GM19463 (cell line): ENCODE data around the gene CASZ1.

Experiments
- ATAC-seq: cut with Tn5 transposase; IDR thresholded peaks from one replicate; pipeline ENCODE4 v1.9.1; 2021; ENCODE audit warnings: mild to moderate bottlenecking, moderate library complexity; ENCODE audit not compliant: unreplicated experiment

CASZ1 gene

DNA sequence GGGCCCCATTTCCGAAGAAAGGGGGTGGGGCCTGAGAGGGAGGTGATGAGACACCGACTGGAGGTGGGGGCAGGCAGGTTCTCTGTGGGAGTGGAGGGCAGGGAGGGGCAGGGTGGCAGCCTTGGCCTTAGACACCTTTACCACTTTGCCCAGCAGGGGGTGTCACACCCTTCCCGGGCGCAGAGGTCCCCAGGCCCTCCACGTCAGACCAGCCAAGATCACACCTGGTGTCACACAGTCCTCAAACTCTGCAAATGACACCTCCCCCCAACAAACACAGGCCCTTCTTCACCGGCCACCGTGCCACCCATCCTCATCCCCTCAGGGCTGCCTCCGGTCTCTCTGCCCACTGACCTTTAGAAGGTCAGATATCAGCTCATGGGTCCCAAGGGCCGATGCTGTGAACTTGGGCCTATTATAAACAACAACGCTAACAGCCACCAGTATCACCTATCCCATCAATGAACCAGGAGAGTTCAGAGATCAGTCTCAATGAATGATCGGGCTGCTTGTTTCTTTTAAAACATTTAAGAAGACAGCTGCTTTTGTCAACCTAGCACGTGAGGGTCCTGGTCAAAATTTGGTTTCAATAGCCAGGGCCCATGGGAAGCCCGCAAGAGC lies 103.9 kb downstream of the CASZ1 start:
- ATAC-seq = peak; percentile 39

DNA sequence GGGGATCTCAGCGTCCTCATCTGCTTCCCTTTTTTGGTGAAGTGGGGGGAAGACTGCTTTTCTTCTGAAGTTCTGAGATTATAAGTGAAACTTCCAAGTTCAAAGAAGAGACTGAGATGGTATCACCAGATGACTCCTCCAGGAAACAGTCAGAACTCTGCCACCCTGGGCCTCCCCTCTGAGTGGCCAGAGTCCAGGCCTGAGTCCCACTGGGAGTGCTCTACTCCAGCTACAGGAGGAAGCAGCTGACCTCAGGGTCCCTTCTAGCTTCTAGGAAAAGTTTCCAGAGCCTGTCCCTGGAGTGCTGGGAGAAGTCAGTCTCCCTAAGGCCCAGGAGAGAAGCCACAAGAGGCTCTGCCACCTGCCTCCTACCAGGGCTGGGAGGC lies 104.7 kb downstream of the CASZ1 start:
- ATAC-seq = no peak

DNA sequence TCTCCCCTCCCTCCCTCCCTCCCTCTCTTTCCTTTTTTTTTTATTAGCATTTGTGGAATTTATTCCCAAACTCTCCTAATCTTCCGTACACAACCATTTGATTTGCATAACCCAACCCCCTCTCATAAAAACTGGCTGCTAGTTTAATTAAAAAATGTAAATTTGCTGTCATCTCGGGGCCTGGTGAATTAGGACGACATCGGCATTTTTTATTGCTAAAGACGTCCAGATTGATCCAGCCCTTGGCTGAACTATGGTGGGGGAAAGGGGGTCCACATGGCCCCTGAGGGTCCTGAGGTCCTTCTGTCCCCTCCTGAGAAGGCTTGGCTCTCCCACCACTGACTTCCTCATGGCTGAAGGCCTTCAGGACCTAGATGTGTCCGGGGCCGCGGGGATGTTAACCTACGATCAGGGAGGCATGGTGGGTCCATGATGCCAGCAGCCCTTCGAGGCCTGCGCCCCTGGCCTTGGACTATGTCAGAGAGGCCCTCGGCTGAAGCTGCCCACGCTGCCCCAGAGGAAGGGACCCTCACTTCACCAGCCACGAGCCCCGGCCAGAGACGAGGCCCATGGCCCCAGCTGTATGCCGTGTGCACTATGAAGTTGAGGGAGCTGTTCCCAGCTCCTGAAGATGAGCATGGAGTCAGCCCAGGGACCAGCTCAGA lies 105.2 kb downstream of the CASZ1 start:
- ATAC-seq = no peak

DNA sequence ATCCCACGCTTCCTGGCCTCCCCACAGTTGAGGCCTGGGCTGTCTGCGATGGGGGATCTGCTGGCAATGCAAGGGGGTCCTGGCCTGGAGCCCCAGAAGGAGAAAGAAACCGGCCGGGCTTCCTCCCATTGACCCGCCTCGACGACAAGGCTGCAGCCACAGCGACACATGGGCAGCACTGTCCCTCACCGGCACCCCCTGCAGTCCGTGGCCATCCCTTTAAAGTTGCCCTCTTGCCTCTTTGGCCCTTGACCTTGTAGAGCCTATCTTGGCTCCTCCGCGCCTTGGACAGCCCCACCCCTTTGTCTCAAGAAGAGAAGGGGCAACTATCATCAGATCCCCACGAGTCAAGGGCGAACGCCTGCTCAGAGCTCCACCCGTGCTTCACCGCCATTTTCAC lies 106.0 kb downstream of the CASZ1 start:
- no peak for ATAC-seq

DNA sequence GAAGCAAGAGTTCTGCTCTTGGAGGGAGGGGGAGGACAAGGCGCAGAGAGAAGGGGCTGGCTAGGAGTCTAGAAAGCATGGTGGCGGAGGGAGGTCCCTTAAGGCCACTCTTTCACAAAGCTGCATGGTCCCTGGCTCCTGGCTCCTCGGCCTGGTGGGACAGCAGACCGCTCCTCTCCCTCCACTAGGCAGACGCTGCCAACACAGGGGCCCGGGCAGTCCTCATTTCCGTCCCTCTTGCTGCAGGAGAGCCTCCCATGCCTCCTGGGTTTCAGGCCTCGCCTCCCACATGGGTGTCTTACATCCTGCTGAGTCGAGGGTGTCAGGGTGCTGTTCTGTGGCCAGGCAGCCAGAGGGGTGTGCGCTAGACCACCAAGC lies 108.0 kb downstream of the CASZ1 start:
- no peak for ATAC-seq

DNA sequence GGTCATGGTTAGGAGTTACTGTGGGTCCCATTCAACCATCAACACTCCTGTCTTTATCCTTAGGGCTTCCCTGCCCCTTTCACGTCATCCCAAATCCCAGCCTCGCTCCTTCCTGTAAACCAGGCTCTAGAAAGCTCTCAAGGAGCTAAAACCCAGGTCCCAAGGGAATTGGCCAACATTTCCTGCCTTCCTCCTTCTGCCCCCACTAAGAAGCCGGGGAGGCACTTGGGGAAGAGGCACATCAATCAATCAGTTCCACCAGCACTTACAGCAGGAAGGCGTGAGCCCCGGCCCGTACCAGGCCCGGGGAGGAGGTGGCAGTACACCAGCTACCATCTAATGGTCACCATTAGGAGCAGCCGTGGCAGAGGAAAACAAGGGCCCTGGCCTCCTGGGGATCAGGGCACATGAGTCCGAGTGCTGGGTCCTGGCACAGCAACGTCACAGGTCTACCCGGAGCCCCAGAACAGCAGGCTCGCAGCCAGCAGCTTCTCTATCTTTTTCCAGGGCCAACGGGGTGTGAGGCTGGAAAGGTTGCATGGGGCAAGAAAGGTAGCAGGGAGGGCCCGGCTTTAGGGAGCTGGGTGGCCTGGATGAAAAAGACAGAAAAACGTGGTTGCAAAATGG lies 108.6 kb downstream of the CASZ1 start:
- ATAC-seq = no peak

DNA sequence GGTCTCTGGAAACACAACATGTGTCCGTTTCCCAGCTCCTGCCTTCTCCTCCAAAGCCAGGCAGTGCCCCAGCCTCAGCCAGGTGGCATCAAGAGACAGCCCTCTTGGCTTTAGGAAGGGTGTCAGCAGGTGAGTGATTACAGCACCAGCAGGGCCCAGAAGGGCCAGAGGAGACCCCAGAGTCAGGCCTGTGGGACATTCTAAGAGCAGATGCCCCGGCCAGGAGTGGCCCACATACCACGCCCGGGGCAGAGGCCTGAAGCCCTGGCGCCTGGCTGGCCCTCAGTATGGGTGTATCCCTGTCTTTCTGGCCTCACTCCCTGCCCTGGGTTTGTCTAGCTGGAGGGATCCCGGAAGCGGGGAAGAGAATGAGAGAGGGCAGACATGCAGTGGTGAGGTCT lies 109.2 kb downstream of the CASZ1 start:
- ATAC-seq = no peak

DNA sequence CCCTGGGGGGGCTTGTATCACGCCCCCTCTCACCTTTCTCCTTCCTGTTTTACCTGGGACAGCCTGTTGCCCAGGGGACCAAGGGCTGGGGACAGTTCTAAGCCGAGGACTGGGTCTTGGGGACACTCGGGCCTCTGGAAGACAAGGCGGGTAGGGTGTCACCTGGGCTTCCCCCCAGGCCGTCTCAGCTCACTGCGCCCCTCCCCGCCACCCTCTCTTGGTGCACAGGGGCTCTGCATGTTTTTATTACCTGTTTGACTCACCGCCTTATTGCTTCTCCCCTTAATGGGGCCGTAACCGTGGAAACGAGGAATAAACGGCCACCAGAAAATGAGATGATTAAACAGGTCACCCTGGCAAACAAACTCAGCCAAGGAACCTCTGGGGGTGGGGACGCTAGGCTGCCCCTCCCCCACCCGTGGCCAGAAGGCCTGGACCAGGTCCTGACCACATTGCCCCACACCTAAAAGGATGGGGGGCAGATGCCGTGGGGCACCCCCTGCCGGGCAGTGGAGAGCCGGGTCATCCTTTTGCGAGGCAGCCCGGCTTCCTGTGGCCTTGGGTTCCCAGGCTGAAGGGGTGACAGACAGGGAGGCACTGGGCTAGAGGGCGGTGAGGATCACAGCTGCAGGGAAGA lies 109.9 kb downstream of the CASZ1 start:
- no peak for ATAC-seq

DNA sequence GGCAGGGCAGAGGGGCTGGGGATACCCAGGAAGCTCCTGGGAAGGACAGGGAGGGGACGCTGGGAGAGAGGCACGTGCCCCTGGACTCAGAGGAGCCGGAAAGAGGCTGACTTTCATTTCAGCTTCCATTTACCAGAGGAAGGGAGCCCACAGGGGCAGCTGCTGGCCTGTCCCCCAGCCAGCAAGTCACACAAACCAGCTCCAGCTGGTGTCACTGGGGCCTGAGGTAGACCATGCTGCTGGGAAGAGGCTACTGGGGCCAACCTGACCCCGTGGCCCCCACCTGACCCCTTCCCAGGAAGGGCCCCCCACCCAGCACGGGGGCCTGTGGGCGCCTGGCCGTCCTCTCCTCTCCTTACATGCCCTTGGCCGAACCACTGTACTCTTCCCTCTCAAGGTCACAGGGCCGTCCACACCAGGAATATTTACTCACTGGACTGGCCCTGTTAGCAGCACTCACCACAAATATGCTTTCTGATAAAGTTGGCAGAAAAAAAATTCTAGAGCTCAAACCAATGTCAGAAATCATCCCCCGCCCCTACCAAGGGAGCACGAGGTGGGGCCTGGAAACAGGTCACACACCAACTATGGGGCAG lies 110.5 kb downstream of the CASZ1 start:
- no peak for ATAC-seq

DNA sequence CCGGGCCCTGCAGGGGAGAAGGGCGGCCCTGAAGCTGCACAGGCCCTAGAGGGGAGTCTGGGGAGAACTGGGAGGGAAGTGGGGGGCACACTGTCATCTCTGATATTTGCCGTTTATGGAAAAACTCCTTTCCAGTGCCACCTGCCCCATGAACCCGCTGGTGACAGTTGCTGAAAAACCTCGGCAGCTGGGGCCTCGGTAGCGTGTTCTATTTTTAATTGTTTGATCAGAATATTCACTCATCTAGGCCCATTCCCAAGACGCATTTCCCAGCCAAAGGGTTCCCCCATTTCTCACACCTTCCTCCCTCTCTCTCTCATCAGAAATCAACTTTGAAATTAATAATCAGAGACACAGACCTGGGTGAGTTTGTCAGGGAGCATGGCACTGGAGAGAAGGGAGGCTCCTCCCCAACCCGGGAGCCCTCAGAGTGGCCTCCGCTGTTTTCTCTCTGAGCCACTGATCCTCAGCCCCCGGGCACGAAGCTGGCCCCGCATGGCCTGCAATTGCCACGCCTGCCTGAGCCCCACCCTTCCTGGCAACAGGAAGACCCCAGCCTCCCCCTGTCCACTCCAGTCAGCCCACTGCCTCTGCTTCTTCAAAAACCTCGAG lies 111.1 kb downstream of the CASZ1 start:
- ATAC-seq = no peak

DNA sequence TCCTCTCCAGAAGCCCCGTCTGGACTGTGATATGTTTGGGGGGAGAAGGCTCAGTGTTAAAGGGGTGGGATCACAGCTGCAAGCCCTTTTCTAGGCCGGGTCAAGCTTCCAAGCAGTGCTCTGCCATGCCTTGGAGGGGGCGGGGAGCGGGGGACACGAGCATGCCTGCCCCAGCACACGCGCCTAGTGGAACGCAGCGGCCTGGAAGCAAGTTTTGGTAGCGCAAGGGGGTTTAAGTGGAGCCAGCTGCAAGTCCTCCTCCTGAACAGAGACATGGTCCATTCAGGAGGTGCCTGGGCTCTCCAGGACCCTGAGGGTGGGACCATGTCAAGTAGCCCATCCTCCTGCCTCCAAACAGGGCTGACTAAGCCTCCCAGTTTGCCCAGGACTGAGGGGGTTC lies 112.2 kb downstream of the CASZ1 start:
- ATAC-seq = no peak

DNA sequence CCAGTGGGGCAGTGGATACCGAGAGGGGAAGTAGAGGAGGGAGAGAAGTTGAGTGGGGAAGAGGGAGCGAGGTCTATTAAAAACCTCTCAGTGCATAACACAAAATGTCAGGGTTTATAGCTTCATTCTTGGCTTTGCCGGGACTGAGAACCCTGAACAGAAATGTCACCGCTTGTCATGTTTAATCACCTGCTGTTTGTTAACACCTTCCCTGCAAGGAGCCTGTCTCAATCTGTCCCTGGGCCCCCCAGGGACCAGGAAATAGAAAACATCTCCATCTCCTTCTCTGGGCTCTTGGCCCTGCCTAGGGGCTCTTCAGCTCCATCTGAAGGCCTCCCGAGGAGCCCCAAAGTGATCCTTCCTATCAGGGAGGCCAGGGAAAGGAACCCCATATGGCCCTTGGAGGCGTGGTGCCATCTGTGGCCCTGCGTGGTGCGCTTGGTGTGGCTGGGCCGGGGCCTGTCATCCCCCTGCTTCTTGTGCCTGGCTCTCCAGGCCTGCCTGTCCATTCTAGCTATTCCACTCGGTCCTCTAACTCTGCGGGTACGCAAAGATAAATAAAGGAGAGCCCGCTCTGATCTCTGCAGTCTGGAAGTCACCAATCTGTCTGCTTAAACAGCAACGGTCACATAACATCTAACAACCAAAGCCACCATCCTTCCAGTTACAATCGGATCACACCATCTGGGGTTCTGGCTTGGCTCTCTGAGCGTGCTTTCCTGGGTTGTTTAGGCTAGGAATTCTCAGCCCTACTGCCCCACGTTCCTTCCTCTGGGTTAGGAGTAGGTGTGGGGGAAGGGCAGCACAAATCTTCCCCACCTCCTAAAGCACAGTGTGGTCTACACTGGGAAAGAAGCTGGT lies 113.8 kb downstream of the CASZ1 start:
- ATAC-seq = no peak

DNA sequence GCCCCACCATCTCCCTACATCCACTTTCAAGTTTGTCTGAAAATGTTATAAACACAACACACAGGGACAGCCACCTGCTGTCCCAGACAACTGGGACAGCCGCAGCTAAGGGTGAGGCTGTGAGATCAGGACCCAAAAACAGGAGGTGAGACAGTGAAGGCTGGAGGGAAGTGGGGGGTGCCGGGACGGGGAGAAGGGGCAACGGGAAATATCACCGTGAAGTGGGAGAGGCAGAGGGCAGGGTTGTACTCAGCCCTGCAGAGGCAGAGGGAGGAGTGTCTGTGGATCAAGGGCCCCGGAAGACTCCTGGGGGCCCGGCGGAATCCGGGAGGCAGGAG lies 114.4 kb downstream of the CASZ1 start:
- ATAC-seq = no peak

DNA sequence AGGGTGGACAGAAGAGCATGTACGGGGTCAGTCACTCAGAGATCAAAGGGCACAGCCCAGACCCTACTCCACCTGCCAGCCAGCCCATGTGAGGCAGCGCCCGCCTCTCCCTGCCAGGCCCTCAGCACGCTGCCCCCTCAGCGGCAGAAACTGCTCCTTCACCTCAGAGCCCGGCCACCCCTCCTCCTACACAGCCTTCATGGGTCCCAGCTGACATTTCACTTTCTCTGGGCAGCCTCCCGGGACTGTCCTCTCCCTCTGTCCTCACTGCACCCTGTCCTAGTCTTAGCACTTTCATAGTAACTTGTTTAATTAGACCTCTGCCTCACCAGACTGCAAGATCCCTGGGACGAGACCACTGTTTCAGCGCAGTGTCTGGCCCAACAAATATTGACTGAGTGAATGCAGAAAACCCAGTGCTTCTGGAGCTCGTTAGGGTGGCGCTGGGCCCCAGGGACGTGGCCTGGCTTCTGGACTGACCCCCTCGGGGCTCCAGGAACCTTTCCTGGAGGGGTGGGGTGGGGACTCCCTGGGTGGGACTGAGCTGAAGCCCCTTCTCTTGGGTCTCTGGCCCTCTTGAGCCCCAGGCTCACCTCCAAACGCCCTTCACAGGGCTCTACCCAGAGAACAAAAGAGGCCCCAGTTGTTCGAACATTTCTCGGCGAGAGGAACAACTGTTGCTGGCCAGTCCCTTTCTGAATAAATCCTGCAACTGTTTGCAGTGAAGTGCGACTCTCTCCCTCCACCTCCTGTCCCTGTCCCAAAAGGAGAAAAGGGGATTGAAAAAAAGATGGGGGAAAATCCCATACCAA lies 114.9 kb downstream of the CASZ1 start:
- ATAC-seq = no peak

DNA sequence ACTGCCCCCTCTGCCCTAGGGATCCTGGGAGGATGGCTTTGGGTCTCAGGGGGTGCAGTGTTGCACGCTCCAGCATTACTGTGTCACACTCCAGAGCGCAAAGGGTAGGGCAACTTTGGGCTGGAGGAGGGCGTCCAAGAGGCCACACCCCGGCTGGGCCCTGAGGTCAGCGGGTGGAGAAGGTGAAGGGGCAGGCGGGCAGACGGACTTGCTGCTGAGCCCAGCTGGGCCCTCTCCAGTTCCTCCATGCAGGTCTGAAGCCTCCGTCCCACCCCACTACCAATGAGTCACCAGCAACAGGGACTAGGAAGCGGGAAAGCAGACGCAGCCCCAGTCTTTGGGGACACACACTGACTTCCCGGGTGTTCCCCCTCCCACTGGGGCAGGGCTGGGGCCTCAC lies 116.0 kb downstream of the CASZ1 start:
- ATAC-seq = no peak

DNA sequence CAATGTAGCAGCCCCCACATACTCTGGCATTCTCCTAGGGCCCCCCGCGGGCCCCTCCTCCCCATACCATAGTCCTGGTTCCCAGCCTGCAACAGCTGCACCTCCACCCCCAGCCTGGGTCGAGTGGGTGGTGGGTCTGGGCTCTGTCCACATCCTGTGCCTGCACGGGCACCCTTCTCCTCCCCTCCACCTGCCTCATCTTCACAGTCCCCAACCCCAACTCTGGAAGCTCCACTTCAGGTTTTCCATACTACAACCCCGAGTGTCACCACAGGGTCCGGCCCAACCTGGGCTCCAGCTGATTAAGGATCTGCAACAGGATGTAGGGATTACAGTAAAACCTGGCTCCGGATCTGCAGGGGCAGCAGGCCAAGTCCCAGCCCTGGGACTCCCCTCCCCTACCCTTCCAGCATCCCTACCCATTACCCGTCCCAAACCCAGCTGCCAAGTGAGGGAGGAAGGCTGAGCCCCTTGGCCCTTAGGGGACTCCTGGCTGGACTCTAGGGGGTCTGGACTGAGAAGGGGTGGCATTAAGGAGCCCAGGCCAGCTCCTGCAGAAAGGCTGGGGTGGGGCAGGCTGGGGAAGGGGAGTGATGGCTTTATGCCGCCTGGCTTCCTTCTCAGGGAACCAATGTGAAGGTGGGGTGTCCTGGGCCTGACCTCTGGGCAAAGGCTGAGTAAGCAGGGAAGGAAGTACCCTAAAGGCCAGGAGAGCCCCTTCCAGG lies 116.8 kb downstream of the CASZ1 start:
- ATAC-seq = no peak

DNA sequence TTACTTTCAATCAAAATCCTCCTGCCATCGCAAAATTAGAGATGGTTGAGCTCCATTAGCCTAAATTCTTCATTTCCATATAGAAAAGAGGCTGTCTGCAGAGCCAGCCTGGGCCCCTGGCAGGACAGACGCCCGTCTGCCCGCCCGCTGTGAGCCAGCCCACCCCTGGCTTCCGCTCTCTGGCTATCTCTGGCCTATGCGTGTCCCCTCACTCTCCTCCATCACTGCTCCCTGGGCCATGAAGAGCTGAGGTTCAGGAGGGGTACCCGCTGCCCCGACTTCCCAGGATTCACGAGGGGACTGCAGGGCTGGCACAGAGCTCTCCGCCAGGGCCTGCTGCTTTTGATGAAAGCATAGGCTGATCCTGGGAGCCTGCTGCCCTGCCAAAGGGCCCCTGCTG lies 117.6 kb downstream of the CASZ1 start:
- no peak for ATAC-seq

DNA sequence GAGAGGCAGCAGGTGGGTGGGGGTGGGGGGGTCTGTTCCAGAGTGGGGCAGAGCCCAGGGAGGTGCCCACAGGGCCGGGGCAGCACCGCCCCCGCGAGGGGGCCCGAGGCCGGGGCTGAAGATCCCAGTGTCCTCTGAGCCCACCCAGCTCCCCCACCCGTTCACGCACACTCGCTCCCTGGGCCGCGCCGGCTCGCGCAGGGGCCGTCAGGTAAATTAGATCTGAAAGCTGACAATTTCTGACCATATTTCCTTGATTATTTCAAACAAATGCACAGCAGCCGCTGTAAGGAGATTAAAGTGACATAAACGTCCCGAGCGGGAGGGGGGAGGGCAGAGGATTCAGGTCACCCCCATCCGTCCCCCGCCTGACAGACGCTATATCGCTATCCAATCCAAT lies 118.0 kb downstream of the CASZ1 start:
- ATAC-seq = no peak
